Kasumi-1 (cell line): ENCODE measurements around the gene AGT.
"Not testable (repeated sequence)": the region's sequence is repeated elsewhere in the genome, so short reads cannot be mapped to it uniquely, and the experiment has no call there.

ENCODE experiments used
- DNase-seq, 2 experiments: peaks; one replicate each; lab custom pipeline; 2025; lab: John Stamatoyannopoulos, UW

The AGT gene

GRCh38 chr1:230743899-230744298 lies 30.0 kb upstream of the AGT start:
- no peak for DNase-seq

GRCh38 chr1:230739564-230740290 lies 25.8 kb upstream of the AGT start:
- no peak for DNase-seq

- DNase-seq, result no peak
Observed at GRCh38 chr1:230737622-230738262, 23.8 kb upstream of the AGT start.

GRCh38 chr1:230735447-230735846 lies 21.5 kb upstream of the AGT start:
- no peak for DNase-seq

GRCh38 chr1:230730977-230731376 lies 17.1 kb upstream of the AGT start:
- no peak for DNase-seq

GRCh38 chr1:230728710-230729392 lies 14.9 kb upstream of the AGT start:
- DNase-seq, result no peak

GRCh38 chr1:230725256-230726012 lies 11.5 kb upstream of the AGT start:
- DNase-seq, result no peak

- not testable (repeated sequence) for DNase-seq
Observed at GRCh38 chr1:230721849-230722522, 8.1 kb upstream of the AGT start.

GRCh38 chr1:230717251-230717650 lies 3.3 kb upstream of the AGT start:
- DNase-seq, result no peak

- not testable (repeated sequence) for DNase-seq
Observed at GRCh38 chr1:230716453-230716852, 2.5 kb upstream of the AGT start.

GRCh38 chr1:230715510-230715909 lies 1.6 kb upstream of the AGT start:
- DNase-seq, result no peak

GRCh38 chr1:230713547-230713914 lies 391 bp downstream of the AGT start:
- DNase-seq, result no peak

- no peak for DNase-seq
Observed at GRCh38 chr1:230713138-230713537, 784 bp downstream of the AGT start.

GRCh38 chr1:230712470-230712942 lies 1.4 kb downstream of the AGT start:
- DNase-seq, result no peak

- DNase-seq, result no peak
Observed at GRCh38 chr1:230711245-230711644, 2.7 kb downstream of the AGT start.

GRCh38 chr1:230710543-230710904 lies 3.4 kb downstream of the AGT start:
- no peak for DNase-seq

GRCh38 chr1:230709619-230710542 lies 4.0 kb downstream of the AGT start:
- DNase-seq, result no peak

GRCh38 chr1:230708631-230709580 lies 5.0 kb downstream of the AGT start:
- DNase-seq, result no peak
